GM12892 (cell line): ENCODE results near the gene NPM1.

Experiments
- POLR2A ChIP-seq: IDR thresholded peaks from 2 replicates; pipeline ENCODE4 v1.6.1; 2011; ENCODE audit warnings: low read depth, low read length, control low read depth
- TAF1 ChIP-seq: IDR thresholded peaks from 2 replicates; pipeline ENCODE4 v1.6.1; 2011; ENCODE audit warnings: low read depth, mild to moderate bottlenecking, control low read depth, low read length, borderline replicate concordance

DNA sequence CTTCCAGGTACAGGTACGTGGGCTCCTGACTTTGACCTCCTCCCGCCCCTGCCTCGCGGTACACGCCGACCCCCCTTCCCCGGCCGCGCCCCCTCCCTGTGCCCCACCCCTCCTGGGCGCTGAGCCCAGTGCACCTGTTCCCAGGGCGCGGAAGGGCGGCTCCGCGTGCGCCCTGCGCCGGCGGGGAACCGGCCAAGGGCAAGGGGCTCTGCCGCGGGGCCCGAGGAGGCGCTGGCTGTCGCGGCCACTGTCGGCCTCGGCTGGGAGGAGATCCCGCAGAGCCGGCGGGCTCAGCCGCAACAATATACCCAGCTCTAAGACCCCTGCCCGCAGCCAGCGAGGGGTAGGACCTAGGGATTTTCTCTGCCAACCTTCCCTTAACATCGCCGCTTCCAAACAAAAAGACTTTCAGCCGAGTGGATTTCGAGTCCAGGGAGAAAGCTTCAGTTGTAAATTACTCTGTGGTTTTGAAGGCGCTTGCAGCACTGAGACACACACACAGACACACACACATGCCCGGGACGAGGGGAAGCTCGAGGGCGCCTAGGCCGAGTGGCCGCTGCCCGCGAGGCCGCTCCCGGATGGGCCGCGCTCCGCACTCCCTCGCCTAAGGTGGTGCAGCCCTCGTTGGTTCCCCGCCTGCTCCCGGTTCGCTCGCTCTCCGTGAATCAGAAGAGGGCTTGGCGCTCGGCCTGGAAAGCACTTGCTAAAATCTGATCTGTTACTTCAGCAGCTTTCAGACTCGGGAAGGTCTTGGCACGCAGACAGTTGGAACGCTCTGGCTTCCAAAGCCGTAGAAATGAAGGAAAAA lies 33.0 kb downstream of the NPM1 start:
- no peak for TF ChIP-seq TAF1
- TF ChIP-seq POLR2A, result no peak
